Endothelial cell of umbilical vein (primary cell): ENCODE results near the gene SLC2A11. TPM values are rescaled to one million over a fixed set of nuclear protein-coding genes. Genes with fewer than 3 reads are reported as not detected.

Experiments used
- BruUV-seq: library from RNA; stranded (reverse); fragments of 400-500 nt; replicated peaks from 2 replicates; lab custom pipeline; 2021; lab: Mats Ljungman, UMichigan
- CTCF ChIA-PET: fragments of 300-600, 350-600 bp; sonication (Branson Sonifier 250); formaldehyde crosslinking; loops from one replicate; lab custom pipeline; 2021; ENCODE audit warnings: antibody characterized with exemption, inconsistent platforms; lab: Charles Lee
- POLR2A ChIA-PET: fragments of 300-600, 350-600 bp; sonication (Branson Sonifier 250); formaldehyde crosslinking; loops from one replicate; lab custom pipeline; 2021; ENCODE audit warnings: antibody characterized with exemption, inconsistent platforms; lab: Charles Lee
- DNase-seq: peaks from one replicate; pipeline ENCODE4 v3.0.0-alpha.2; 2011; ENCODE audit warnings: low read depth, low spot score
- FAIRE-seq: peaks from 2 replicates; lab custom pipeline; 2011; peaks lifted over from hg19 to GRCh38; lab: Jason Lieb, UNC
- H2AFZ ChIP-seq: 2 replicates; pipeline ENCODE4 v1.6.0; 2012; ENCODE audit warnings: low read depth, low read length, control low read depth, inconsistent platforms
- H3K27ac ChIP-seq: 2 replicates; pipeline ENCODE4 v1.5.1; 2011; ENCODE audit warnings: low read depth, mild to moderate bottlenecking, control low read depth, low read length, moderate library complexity; ENCODE audit not compliant: insufficient read depth
- H3K27me3 ChIP-seq, 2 experiments: 2 replicates each; pipeline versions ENCODE4 v1.6.0 to v1.6.1; 2011; ENCODE audit warnings: low read length in 2 of 2, mixed read lengths in 1 of 2; ENCODE audit not compliant: control insufficient read depth in 2 of 2, insufficient read depth in 2 of 2
- H3K36me3 ChIP-seq, 2 experiments: 2 replicates in 1 of 2; 3 replicates in 1 of 2; pipeline ENCODE4 v1.5.1; 2011; ENCODE audit warnings: low read length in 2 of 2, mild to moderate bottlenecking in 1 of 2, moderate library complexity in 1 of 2; ENCODE audit not compliant: control insufficient read depth in 2 of 2, insufficient read depth in 2 of 2; ENCODE audit errors: extremely low read depth in 1 of 2
- H3K4me1 ChIP-seq: 3 replicates; pipeline ENCODE4 v1.5.1; 2011; ENCODE audit warnings: mild to moderate bottlenecking, low read length; ENCODE audit not compliant: control insufficient read depth, insufficient read depth; ENCODE audit errors: extremely low read depth
- H3K4me2 ChIP-seq: 2 replicates; pipeline ENCODE4 v1.6.1; 2011; ENCODE audit warnings: low read length, control low read depth, mixed read lengths; ENCODE audit not compliant: insufficient read depth
- H3K4me3 ChIP-seq, 3 experiments: fragments of 200-600 bp in 1 of 3; sonication (generic), shearing (Covaris generic) in 1 of 3; replicated peaks in 1 of 3; 2 replicates each; pipeline ENCODE4 v1.5.1; 2011 to 2016; ENCODE audit warnings: control low read depth in 3 of 3, low read length in 3 of 3, mild to moderate bottlenecking in 2 of 3, inconsistent platforms in 1 of 3, low read depth in 1 of 3, moderate library complexity in 1 of 3; ENCODE audit not compliant: insufficient read depth in 1 of 3
- H3K79me2 ChIP-seq: 2 replicates; pipeline ENCODE4 v1.6.0; 2012; ENCODE audit warnings: low read length, inconsistent platforms; ENCODE audit not compliant: control insufficient read depth, insufficient read depth
- H3K9ac ChIP-seq: replicated peaks from 2 replicates; pipeline ENCODE3; 2011; ENCODE audit warnings: low read length, control low read depth; ENCODE audit not compliant: insufficient read depth; ENCODE audit errors: extremely low read depth
- H3K9me1 ChIP-seq: replicated peaks from 3 replicates; pipeline ENCODE4 v1.6.0; 2011; ENCODE audit warnings: mild to moderate bottlenecking, low read length; ENCODE audit not compliant: control insufficient read depth, insufficient read depth; ENCODE audit errors: extremely low read depth
- H3K9me3 ChIP-seq: replicated peaks from 2 replicates; pipeline ENCODE4 v1.5.1; 2012; ENCODE audit warnings: low read length, inconsistent platforms; ENCODE audit not compliant: control insufficient read depth, insufficient read depth
- H4K20me1 ChIP-seq: replicated peaks from 2 replicates; pipeline ENCODE3; 2011; ENCODE audit warnings: mild to moderate bottlenecking, low read length; ENCODE audit not compliant: control insufficient read depth, insufficient read depth; ENCODE audit errors: extremely low read depth
- EZH2 ChIP-seq: IDR thresholded peaks from 2 replicates; pipeline ENCODE4 v1.6.1; 2012; ENCODE audit warnings: borderline replicate concordance, low read depth, mild to moderate bottlenecking, moderate library complexity, low read length, inconsistent platforms; ENCODE audit not compliant: severe bottlenecking
- FOS ChIP-seq: IDR thresholded peaks from 2 replicates; pipeline ENCODE4 v1.6.1; 2011; ENCODE audit warnings: mild to moderate bottlenecking, low read length, moderate library complexity, borderline replicate concordance; ENCODE audit not compliant: insufficient read depth
- JUN ChIP-seq: IDR thresholded peaks from 2 replicates; pipeline ENCODE4 v1.6.1; 2011; ENCODE audit warnings: borderline replicate concordance, low read depth; ENCODE audit not compliant: insufficient read length, insufficient read depth
- MYC ChIP-seq: IDR thresholded peaks from one replicate; pipeline ENCODE4 v1.6.1; 2011; ENCODE audit warnings: mild to moderate bottlenecking, low read depth, low read length
- POLR2A ChIP-seq: IDR thresholded peaks from 2 replicates; pipeline ENCODE4 v1.6.1; 2012; ENCODE audit warnings: low read depth, mild to moderate bottlenecking, control low read depth, low read length
- POLR2AphosphoS5 ChIP-seq: IDR thresholded peaks from 2 replicates; pipeline ENCODE4 v1.6.1; 2012; ENCODE audit warnings: low read depth, mild to moderate bottlenecking, control low read depth, low read length, moderate library complexity; ENCODE audit not compliant: insufficient read depth
- dilution Hi-C: fragments of 300-500 bp; cut with MboI; formaldehyde crosslinking; loops from one replicate; pipeline ENCODE4 v1.15.0; 2019; ENCODE audit warnings: low sequenced_read_pairs; ENCODE audit not compliant: extremely low pct_ligation_motif_present
- intact Hi-C: fragments of 100-400 bp; cut with micrococcal nuclease; formaldehyde crosslinking; loops from one replicate; pipeline ENCODE4 v1.10.0; 2022
- polyA plus RNA-seq, 4 experiments: library from polyadenylated mRNA; depleted of rRNA in 3 of 4; stranded (reverse) in 3 of 4; unstranded in 1 of 4; fragments of >200 nt; gene quantifications; 2 replicates each; pipeline versions ENCODE4 v1.2.1 to v1.2.3, GENCODE V29; 2011 to 2012; ENCODE audit warnings: missing spikeins in 1 of 4
- total RNA-seq: library from RNA; stranded (reverse); gene quantifications from 2 replicates; pipeline ENCODE4 v1.2.3, GENCODE V29; 2021
- TF ChIP-seq, protein P1 (sequence below), 2 donors: IDR thresholded peaks; 1 replicate in 1 of 2; 2 replicates in 1 of 2; pipeline ENCODE4 v1.5.1; 2011; ENCODE audit warnings: low read length in 2 of 2, mild to moderate bottlenecking in 2 of 2, moderate library complexity in 2 of 2, control low read depth in 1 of 2, inconsistent platforms in 1 of 2, low read depth in 1 of 2; ENCODE audit not compliant: insufficient read depth in 1 of 2; ENCODE audit errors: extremely low read depth in 1 of 2

The SLC2A11 gene
- total and polyA plus RNA-seq, 2 donors (not counting 3 experiments of a cell fraction or from before 2014, with no cell fraction given): 4.2 to 4.6 TPM

DNA sequence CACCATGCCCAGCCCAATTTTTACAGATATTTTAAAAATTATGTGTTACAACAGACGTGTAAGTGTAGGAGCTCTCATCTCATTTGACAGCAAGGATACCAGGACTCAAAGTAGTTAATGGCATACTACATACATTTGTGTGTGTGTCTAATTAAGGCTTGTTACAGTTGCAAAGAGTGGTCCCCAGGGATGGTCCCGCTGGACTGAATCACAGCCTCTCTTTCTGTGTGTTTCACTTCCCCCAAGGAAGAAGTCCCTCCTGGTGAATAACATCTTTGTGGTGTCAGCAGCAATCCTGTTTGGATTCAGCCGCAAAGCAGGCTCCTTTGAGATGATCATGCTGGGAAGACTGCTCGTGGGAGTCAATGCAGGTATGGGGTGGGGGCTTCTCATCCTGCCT, 17.2 kb downstream of the SLC2A11 start:
- Histone ChIP-seq H3K27me3 (no peaks in the 10 kb centered on the region), H3K9me3 (no peaks in the 10 kb centered on the region), H3K4me1 (no peaks in the 10 kb centered on the region), H3K9me1 (no peaks in the 10 kb centered on the region), H3K36me3 (no peaks in the 10 kb centered on the region), H3K79me2 (no peaks in the 10 kb centered on the region), H3K4me2 (no peak overlapping the region), H2AFZ (no peak overlapping the region), H3K4me3 (no peak overlapping the region), H3K27ac (no peak overlapping the region), H3K9ac (no peak overlapping the region), H4K20me1 (no peaks in the 10 kb centered on the region)
- dilution Hi-C loops (no loop called here), intact Hi-C loops (no loop called here)
- TF ChIP-seq POLR2A: no peak
- TF ChIP-seq, protein P1, sequence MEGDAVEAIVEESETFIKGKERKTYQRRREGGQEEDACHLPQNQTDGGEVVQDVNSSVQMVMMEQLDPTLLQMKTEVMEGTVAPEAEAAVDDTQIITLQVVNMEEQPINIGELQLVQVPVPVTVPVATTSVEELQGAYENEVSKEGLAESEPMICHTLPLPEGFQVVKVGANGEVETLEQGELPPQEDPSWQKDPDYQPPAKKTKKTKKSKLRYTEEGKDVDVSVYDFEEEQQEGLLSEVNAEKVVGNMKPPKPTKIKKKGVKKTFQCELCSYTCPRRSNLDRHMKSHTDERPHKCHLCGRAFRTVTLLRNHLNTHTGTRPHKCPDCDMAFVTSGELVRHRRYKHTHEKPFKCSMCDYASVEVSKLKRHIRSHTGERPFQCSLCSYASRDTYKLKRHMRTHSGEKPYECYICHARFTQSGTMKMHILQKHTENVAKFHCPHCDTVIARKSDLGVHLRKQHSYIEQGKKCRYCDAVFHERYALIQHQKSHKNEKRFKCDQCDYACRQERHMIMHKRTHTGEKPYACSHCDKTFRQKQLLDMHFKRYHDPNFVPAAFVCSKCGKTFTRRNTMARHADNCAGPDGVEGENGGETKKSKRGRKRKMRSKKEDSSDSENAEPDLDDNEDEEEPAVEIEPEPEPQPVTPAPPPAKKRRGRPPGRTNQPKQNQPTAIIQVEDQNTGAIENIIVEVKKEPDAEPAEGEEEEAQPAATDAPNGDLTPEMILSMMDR (IDR thresholded peaks at IDR 0.05; ENCODE audit: extremely low read depth in 1 of 2, insufficient read depth in 1 of 2, low read depth in 1 of 2, low read length in 2 of 2): no peak
- TF ChIP-seq FOS: no peak
- no peak for TF ChIP-seq JUN
- TF ChIP-seq POLR2AphosphoS5: no peak
- no peak for TF ChIP-seq EZH2
- TF ChIP-seq MYC: no peak
- DNase-seq: no peak
- FAIRE-seq: no peak
- no TSS peak for BruUV-seq
- ChIA-PET POLR2A (no interaction called here), CTCF (interaction anchor here (1.5 to 2.3 kb wide), 3 partner anchors 13 to 25 kb away, joined by 5 to 11 read pairs (median 6); partner anchors contain the start of gene MIF)
